ENCODE data around the gene PRLH. TPM values are rescaled to one million over a fixed set of nuclear protein-coding genes. Genes with fewer than 3 reads are reported as not detected.

PRLH gene
- total RNA-seq, 1 experiment from 2014 or later, result not detected

DNA sequence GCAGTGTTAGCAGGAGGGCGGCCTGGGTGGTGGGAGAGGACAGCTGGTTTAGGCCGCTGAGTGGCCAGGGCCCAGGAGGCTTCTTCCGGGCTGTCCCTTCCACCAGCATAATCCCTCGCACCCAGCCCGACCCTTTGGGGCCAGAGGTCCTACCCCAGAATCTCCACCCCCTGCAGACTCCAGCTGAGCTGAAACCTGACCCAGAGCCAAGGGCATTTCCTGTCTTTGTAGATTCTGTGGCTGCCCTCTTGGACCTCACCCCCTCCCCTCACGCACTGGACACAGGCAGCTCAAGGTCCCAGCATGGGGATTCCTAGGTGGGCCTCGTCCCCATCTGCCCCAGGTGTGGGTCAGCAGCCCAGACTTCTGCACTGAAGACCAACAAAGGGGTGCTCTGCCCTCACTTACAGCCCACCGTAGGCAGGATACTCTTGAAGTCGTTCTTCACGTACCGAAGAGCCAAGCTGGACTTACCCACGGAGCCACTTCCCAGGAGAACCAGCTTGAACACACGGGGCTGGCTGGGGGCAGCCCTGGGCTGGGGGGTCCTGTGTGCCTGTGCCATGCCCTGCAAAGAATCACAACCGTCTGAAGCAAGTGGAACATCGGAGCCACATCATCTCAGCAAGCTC, 19.3 kb downstream of the PRLH start:
- Mint-ChIP-seq H3K4me1 (peaks cover 62% of the 10 kb centered on the region), H3K36me3 (peaks cover 31% of the 10 kb centered on the region), H3K4me3 (peak overlapping the region; percentile 83), H3K27ac (no peak overlapping the region), H3K27me3 (ENCODE audit: low read depth) (no peaks in the 10 kb centered on the region), H3K9me3 (no peaks in the 10 kb centered on the region)
- ChIA-PET CTCF (interaction anchor here (1.1 to 6.9 kb wide), 7 partner anchors 13 to 115 kb away, joined by 3 to 69 read pairs (median 5); no protein-coding TSS in a partner anchor), POLR2A (interaction anchor here (0.6 kb wide), 1 partner anchor 179 kb away, joined by 4 read pairs; no protein-coding TSS in a partner anchor)
- TF ChIP-seq IRF1 (CRISPR knock-in tag; IDR thresholded peaks at IDR 0.05) (no peak), GRHL2 (CRISPR knock-in tag; IDR thresholded peaks at IDR 0.05; ENCODE audit: insufficient replicate concordance, severe bottlenecking) (no peak), SMAD3 (CRISPR knock-in tag; IDR thresholded peaks at IDR 0.05; ENCODE audit: borderline replicate concordance) (no peak), MXD4 (CRISPR knock-in tag; IDR thresholded peaks at IDR 0.05; ENCODE audit: borderline replicate concordance) (no peak), FOXP1 (CRISPR knock-in tag; IDR thresholded peaks at IDR 0.05; ENCODE audit: borderline replicate concordance) (no peak), STAT6 (CRISPR knock-in tag; conservative IDR thresholded peaks at IDR 0.05; ENCODE audit: low read depth) (no peak), JUN (CRISPR knock-in tag; IDR thresholded peaks at IDR 0.05) (no peak), MLX (CRISPR knock-in tag; IDR thresholded peaks at IDR 0.05) (no peak), IRF2 (CRISPR knock-in tag; IDR thresholded peaks at IDR 0.05; ENCODE audit: borderline replicate concordance, low read depth) (no peak), HMGA2 (CRISPR knock-in tag; IDR thresholded peaks at IDR 0.05) (no peak), RORB (CRISPR knock-in tag; IDR thresholded peaks at IDR 0.05) (no peak), E2F4 (CRISPR knock-in tag; IDR thresholded peaks at IDR 0.05; ENCODE audit: borderline replicate concordance, low read depth) (no peak), GABPB1 (CRISPR knock-in tag; IDR thresholded peaks at IDR 0.05) (no peak), HMGXB4 (CRISPR knock-in tag; IDR thresholded peaks at IDR 0.05) (no peak), JAZF1 (CRISPR knock-in tag; IDR thresholded peaks at IDR 0.05) (no peak)
- TF ChIP-seq, protein P1, sequence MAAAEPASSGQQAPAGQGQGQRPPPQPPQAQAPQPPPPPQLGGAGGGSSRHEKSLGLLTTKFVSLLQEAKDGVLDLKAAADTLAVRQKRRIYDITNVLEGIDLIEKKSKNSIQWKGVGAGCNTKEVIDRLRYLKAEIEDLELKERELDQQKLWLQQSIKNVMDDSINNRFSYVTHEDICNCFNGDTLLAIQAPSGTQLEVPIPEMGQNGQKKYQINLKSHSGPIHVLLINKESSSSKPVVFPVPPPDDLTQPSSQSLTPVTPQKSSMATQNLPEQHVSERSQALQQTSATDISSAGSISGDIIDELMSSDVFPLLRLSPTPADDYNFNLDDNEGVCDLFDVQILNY (CRISPR knock-in tag; IDR thresholded peaks at IDR 0.05), result no peak
- TF ChIP-seq, protein P2, sequence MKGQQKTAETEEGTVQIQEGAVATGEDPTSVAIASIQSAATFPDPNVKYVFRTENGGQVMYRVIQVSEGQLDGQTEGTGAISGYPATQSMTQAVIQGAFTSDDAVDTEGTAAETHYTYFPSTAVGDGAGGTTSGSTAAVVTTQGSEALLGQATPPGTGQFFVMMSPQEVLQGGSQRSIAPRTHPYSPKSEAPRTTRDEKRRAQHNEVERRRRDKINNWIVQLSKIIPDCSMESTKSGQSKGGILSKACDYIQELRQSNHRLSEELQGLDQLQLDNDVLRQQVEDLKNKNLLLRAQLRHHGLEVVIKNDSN (CRISPR knock-in tag; IDR thresholded peaks at IDR 0.05), result no peak
- ATAC-seq (no peak), DNase-seq (ENCODE audit: low spot score) (no peak)
